Activated gamma-delta T cell treated with Interleukin-2 at 50 U/mL for 16 hours (primary cell): ENCODE data around the gene OR13G1.
"Not testable (repeated sequence)": the region's sequence is repeated elsewhere in the genome, so short reads cannot be mapped to it uniquely, and the experiment has no call there.

Source experiments
- DNase-seq: peaks from one replicate; pipeline ENCODE4 v3.0.0-alpha.2; 2020

The OR13G1 gene, protein sequence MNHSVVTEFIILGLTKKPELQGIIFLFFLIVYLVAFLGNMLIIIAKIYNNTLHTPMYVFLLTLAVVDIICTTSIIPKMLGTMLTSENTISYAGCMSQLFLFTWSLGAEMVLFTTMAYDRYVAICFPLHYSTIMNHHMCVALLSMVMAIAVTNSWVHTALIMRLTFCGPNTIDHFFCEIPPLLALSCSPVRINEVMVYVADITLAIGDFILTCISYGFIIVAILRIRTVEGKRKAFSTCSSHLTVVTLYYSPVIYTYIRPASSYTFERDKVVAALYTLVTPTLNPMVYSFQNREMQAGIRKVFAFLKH

DNA sequence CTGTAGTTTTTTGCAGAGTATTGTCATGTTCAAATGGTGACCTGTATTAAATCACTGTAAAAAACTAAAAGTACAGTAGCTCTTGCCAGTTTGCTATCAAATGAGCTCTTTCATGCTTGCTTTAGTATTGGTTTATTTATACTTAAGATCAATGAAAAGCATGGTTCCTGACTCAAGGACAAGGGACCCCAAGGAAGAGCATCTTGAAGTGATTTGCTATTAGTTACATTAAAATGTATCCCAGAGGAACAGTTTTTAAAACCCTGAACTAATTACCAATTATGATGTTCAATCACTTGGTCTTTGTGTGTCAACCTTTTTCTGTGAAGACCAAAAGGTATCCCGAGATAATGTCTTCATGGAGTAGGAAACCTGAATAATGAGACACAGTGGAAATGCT lies at the start of gene OR13G1:
TSS of gene OR13G1 (minus strand) at position 101 of the 400 bp plus-strand sequence. CDS start 6,698 bp downstream, outside the sequence.
- DNase-seq: no peak

DNA sequence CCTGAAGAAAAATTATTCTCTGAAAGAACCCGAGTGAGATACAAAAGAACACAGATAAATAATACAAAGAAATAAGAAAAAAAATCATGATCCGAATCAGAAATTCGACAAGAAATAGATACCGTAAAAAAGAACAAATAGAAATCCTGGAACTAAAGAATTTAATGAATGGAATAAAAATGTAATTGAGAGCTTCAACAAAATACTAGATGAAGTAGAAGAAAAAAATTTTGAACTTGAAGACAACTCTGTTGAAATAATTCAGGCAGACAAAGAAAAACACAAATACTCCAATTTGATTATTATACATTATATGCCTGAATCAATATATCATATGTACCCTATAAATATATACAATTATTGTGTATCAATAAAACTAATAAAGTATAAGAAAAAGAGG lies 41.7 kb upstream of the OR13G1 start:
- no peak for DNase-seq

DNA sequence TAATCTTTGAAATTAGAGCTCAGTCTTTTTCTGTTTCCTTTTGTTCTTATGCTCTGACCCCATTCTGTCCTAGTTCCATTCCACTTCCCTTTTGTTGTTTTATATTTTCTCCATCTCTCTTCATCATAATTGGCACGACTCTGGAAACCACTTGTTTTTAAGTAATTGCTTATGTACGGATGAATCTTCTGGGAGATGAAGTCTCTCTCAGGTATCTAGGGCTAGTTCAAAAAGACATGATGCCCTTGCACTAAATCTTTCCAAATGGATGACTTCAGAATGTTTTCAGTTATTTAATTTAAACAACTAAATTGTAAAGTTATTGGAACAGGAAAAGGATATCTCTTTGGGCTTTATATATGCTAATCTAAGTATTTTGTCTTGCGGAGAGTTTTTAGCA lies 37.0 kb upstream of the OR13G1 start, which contains the start of gene OR6F1:
TSS of gene OR6F1 (minus strand) at position 101 of the 400 bp plus-strand sequence. CDS start 3,891 bp downstream, outside the sequence.
- DNase-seq: no peak

- no peak for DNase-seq
These were observed 34.2 kb upstream of the OR13G1 start for GRCh38 chr1:247713753-247714152.

DNA sequence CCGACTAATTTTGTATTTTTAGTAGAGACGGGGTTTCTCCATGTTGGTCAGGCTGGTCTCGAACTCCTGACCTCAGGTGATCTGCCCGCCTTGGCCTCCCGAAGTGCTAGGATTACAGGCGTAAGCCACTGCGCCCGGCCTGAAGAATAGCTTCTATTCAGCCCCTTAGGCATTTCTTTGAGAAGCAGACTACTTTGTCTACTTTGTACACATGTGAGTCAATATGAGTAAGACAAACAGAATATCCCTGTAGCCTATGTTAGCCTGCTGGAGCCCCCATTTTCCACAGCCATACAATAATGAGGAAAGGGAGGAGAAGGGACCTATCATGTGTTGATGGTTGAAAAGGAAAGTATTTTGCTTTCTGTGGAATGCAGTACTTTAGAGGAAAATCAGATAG lies 31.1 kb upstream of the OR13G1 start:
- DNase-seq: not testable (repeated sequence)

- no peak for DNase-seq
These were observed 21.8 kb upstream of the OR13G1 start for GRCh38 chr1:247701338-247701737.

DNA sequence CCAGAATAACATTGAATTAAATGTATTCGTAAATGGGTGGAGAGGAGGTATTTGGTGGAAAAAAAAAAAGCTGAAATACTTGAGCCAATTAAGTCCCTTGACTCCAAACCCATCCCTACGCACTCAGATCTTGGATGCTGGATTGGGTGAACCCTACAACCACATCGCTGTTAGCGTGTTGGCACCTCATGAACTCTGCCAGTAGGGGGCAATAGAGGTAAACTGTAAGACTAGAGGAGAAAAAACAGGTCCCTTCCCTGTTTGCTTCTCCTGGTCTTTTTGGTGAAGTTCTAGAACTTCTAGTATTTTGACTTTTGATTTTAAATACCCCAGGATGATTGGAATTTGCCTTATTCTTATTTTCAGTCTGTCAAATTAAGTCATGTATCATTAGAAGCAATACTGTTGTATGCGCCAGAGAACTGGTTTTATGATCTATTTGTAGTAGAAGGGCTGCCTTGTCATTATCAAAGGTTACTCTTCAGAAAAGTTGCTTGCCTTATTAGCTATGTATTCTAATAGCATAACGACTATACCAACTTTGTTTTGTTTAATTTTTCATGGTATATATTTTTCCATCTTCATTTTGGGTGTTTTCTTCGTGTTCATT lies 1.9 kb upstream of the OR13G1 start:
- DNase-seq: peak; percentile 10

DNA sequence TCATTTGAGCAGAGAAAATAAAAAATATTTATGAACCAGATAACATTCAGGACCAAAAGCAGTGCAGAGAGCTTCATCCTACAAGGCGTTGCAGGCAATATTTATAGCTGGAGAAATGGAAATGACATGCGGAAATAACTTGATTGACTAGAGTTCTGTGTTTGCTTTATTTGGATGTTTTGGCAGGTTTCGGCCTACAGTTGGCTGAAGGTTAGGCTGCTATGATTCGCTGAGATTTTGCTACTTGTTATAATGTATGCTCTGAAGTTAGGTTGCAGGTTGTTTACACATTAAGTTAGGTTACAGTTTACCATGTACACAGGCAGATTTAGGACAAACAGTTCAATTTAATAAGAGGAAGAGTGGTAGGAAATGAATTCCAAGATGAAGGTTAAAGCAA lies 632 bp upstream of the OR13G1 start:
- no peak for DNase-seq

GRCh38 chr1:247669225-247669624 lies 10.3 kb downstream of the OR13G1 start:
- DNase-seq: no peak

DNA sequence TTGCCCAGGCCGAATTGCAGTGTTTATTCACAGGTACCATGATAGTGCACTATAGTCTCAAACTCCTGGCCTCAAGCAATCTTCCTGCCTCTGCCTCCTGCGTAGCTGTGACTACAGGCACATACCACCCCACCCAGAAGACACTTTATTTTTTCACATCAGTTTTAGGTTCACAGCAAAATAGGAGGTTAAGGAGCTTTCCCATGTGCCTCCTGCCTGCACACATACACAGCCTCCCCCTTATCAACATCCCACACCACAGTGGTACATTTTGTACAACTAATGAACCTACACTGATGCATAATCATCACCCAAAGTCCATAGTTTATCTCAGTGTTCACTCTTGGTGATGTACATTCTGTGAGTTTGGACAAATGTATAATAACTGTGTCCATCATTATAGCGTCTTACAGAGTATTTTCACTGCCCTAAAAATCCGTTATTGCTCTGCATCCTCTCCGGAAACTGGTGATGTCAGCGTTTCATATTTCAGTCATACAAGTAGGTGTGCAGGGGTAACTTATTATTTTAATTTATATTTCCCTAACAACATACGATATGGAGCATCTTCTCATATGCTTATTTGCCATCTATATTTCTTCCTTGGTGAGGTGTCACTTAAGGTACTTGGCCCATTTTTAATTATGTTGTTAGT lies 23.2 kb downstream of the OR13G1 start:
- no peak for DNase-seq

- DNase-seq: no peak
These were observed 26.5 kb downstream of the OR13G1 start for GRCh38 chr1:247653040-247653439.

- DNase-seq: no peak
These were observed 31.7 kb downstream of the OR13G1 start for GRCh38 chr1:247647864-247648263.

DNA sequence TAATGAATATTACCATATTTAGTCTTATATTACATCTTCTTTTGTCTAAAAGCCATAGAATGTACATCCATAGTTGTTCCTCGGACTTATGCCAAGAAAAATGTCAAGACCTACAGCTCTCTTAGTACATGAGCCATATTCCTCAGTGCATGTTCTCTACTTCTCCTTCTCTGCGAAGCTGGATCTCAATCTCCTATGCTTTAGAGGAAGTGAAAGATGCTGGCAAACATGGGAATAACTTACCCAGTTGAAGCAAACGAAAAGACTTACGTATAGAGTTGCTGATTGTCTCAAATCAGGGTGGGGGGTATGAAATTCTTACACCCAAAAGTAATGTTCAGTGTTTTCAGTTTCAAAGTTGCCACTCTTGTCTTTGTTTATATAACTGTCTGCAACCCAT lies 32.7 kb downstream of the OR13G1 start:
- DNase-seq: no peak

- no peak for DNase-seq
These were observed 36.8 kb downstream of the OR13G1 start for GRCh38 chr1:247642742-247643141.

GRCh38 chr1:247639381-247639981 lies 40.1 kb downstream of the OR13G1 start:
- DNase-seq: peak; percentile 24

DNA sequence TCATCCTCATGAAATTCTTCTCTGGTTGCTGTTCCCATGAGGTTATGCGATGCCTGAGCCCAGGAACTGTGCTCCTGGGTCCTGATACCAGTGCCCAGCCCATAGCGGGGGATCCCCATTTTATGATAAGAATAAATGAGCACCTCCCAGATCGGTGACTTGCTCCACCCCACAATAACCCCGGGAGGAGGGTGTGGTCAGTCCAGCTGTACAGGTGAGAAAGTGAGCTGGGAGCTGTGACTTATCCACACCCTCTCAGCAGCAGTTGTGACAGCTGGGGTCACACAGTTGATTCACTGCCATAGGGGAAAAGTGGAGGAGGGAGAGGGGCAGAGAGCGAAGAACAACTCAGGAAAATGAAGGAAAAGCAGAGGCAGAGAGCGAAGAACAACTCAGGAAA lies 40.8 kb downstream of the OR13G1 start:
- DNase-seq: no peak

DNA sequence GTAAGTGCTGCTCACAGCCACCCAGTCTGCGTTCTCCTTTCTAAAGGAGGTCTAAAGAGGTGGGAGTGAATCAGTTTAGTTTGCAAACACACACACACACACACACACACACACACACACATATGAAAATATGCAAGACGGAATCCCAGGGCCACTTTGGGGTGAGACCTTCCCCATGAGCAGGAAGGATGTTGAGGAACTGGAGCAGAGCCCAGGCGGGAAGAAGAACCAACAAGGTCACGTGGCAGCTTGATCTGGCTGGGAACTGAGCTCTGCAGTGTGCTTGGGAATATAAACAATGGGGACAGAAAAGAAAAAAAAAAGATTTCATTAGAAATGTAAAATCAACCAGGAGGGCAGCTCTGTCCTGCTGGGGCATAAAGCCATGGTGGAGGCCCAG lies 41.5 kb downstream of the OR13G1 start:
- no peak for DNase-seq

- DNase-seq: no peak
These were observed 51.6 kb downstream of the OR13G1 start for GRCh38 chr1:247627951-247628350.
